Peyer's patch (tissue), 4 donors: ENCODE results near the gene WIPF3. TPM values are rescaled to one million over a fixed set of nuclear protein-coding genes. Genes with fewer than 3 reads are reported as not detected.

Source experiments
- DNase-seq, 3 donors: peaks; one replicate each; pipeline ENCODE4 v3.0.0-alpha.2; 2017 to 2019
- H3K27ac ChIP-seq, 4 donors: fragments of 200-600 bp; sonication (generic); one replicate each; pipeline ENCODE4 v1.5.1; 2016 to 2019
- H3K27me3 ChIP-seq, 2 donors: fragments of 200-600 bp; sonication (generic); one replicate each; pipeline ENCODE4 v1.5.1; 2019
- H3K36me3 ChIP-seq, 3 donors: fragments of 200-600 bp; sonication (generic); one replicate each; pipeline ENCODE4 v1.5.1; 2016 to 2019
- H3K4me1 ChIP-seq, 4 donors: fragments of 200-600 bp; sonication (generic); one replicate each; pipeline ENCODE4 v1.5.1; 2016 to 2019
- H3K4me3 ChIP-seq, 4 donors: fragments of 200-600 bp; sonication (generic); 1 replicate in 3 of 4; 2 replicates in 1 of 4; pipeline ENCODE4 v1.5.1; 2016 to 2019; ENCODE audit warnings: mild to moderate bottlenecking in 1 of 4
- H3K9me3 ChIP-seq, 4 donors: fragments of 200-600 bp; sonication (generic); one replicate each; pipeline ENCODE4 v1.5.1; 2016 to 2019; ENCODE audit warnings: mild to moderate bottlenecking in 1 of 4
- CTCF ChIP-seq, 6 experiments: fragments of 450-650 bp in 4 of 6; fragments of 200-600 bp in 2 of 6; sonication (generic) in 1 of 6; IDR thresholded peaks; one replicate each; pipeline ENCODE4 v1.5.1; 2017 to 2019; ENCODE audit warnings: antibody characterized with exemption in 6 of 6, mild to moderate bottlenecking in 3 of 6, moderate library complexity in 1 of 6
- POLR2A ChIP-seq, 2 donors: fragments of 450-650 bp; IDR thresholded peaks; one replicate each; pipeline ENCODE4 v1.5.1; 2017; ENCODE audit warnings: antibody characterized with exemption in 2 of 2, mild to moderate bottlenecking in 2 of 2, moderate library complexity in 2 of 2
- small RNA-seq, 2 donors: library from RNA; depleted of rRNA; stranded (forward); fragments of <200 nt; gene quantifications; one replicate each; pipeline ENCODE3, GENCODE V24; 2016
- total RNA-seq, 4 donors: library from RNA; depleted of rRNA; stranded (reverse); fragments of >200 nt; gene quantifications; one replicate each; pipeline ENCODE4 v1.1.0, GENCODE V29; 2016

The WIPF3 gene
- total RNA-seq, 4 donors from 2014 or later, result 0.66 to 2.5 (median 0.83) TPM; not detected in 1

GRCh38 chr7:29962035-29962434 is 155.7 kb downstream of the WIPF3 start:
- TF ChIP-seq POLR2A (IDR thresholded peaks at IDR 0.05) (no peak), CTCF (IDR thresholded peaks at IDR 0.05) (no peak)
- Histone ChIP-seq H3K27me3 (no peaks in the 10 kb centered on the region), H3K4me1 (peaks cover 0 to 4% (median 0%) of the 10 kb centered on the region in 4 donors), H3K27ac (no peak overlapping the region), H3K4me3 (no peak overlapping the region), H3K36me3 (no peaks in the 10 kb centered on the region), H3K9me3 (no peaks in the 10 kb centered on the region)
- no peak for DNase-seq

GRCh38 chr7:29965030-29965429 is 158.7 kb downstream of the WIPF3 start:
- TF ChIP-seq POLR2A (IDR thresholded peaks at IDR 0.05) (no peak), CTCF (IDR thresholded peaks at IDR 0.05) (no peak)
- H3K4me1 ChIP-seq, result no peaks in the 10 kb centered on the region
- H3K9me3 ChIP-seq, result no peaks in the 10 kb centered on the region

More at GRCh38 chr7:29965030-29965429, 158.7 kb downstream of the WIPF3 start:
- Histone ChIP-seq H3K4me3 (no peak overlapping the region), H3K27ac (no peak overlapping the region), H3K36me3 (no peaks in the 10 kb centered on the region), H3K27me3 (no peaks in the 10 kb centered on the region)
- DNase-seq, result no peak

Small RNA genes lying within 50 kb of the gene (small RNA-seq; reads per million reads assigned to genes)
- 0 reads per million in 2 donors for gene RF01210

Other genes with a start within 250 kb of the WIPF3 start
- 100 to 1,000 TPM in 3 of 4 donors, 10 to 100 TPM in 1; 23.1 to 242 (median 145) TPM for gene PRR15, start 242.7 kb upstream of the WIPF3 start, total RNA-seq
- gene SCRN1, start 183.3 kb downstream of the WIPF3 start, total RNA-seq, result 10 to 100 TPM in 1 of 4 donors, 1 to 10 TPM in 3; 3.7 to 34.7 (median 7.4) TPM
- 1 to 10 TPM; 4.2 to 8.5 (median 6.3) TPM for gene FKBP14, start 220.2 kb downstream of the WIPF3 start, total RNA-seq
- 10 to 100 TPM in 3 of 4 donors, 1 to 10 TPM in 1; 9.9 to 30.1 (median 15.2) TPM for gene PLEKHA8, start 221.9 kb downstream of the WIPF3 start, total RNA-seq